NOMO-1 (cell line): ENCODE measurements around the gene MRRF.
"Not testable (repeated sequence)": the region's sequence is repeated elsewhere in the genome, so short reads cannot be mapped to it uniquely, and the experiment has no call there.

Experiments used
- DNase-seq, 2 experiments: peaks; one replicate each; lab custom pipeline; 2025; ENCODE audit not compliant: unreplicated experiment in 2 of 2; lab: John Stamatoyannopoulos, UW

MRRF gene

GRCh38 chr9:122349201-122349600 is 84.5 kb downstream of the MRRF start:
- no peak for DNase-seq

DNA sequence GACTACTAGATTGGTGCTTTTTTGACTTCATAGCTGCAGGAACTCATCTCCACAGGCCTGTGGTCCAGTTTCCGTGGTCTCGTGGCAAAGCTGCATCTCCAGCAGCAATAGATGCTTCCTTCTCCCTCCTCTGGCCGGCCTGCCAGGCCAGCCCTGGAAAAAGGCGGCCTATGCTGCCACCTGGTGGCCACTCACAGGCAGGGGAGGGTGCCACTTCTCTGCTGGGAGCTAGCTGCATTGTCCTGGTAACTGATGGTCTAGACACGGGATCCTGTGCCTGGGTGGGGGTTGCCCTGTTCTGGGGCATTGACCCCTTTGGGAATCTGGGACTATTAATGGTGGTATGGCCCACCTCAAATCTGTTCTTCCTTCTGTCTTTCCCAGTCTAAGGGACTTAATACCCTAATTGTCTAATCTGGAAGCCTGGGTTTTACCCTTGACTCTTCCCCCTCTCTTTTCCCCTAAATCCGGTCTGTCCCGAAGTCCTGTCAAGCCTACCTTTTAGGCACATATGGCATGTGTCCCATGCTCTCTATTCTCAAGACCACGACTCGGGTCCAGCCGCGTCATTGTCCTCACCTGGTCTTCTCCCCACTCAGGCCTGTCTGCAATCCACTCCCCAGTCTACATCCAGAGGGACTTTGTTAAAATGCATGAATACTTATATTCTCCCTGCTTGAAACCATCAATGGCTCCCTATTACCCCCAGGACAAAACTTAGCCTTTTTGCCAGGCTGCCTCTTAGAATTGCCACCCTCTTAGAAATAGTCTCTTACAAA is 86.1 kb downstream of the MRRF start:
- peak; percentile 55 to 79 for DNase-seq

GRCh38 chr9:122354536-122355199 is 90.0 kb downstream of the MRRF start:
- no peak for DNase-seq

DNA sequence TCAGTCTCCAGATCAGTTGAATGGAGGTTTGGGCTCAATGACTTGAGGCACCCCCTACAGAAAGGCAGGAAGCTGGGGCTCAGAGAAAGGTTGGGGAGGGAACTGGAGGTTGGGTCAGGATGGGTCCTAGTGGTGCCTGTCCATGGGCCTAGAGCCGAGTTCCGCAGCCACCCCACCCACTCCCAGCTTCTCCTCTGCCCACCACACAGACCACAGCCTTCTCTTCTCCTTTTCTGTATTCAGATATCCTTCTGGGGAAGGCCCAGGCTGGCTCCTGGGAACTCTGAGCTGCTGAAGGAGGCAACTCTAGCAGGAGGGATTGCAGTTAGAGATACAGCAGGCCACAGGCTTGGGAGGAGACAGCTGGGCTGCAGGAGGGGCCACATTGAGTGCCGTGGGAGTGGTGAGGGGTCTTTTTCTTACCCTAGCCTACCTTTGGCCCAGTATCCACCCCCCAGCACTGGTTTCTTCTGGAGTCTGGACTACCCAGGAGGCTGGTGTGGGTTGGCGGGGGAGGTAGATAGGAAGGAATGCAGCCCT is 90.7 kb downstream of the MRRF start:
- no peak for DNase-seq

- no peak for DNase-seq
Measured at GRCh38 chr9:122356627-122357026, 91.9 kb downstream of the MRRF start.

- no peak for DNase-seq
Measured at GRCh38 chr9:122360891-122361290, 96.2 kb downstream of the MRRF start.

GRCh38 chr9:122363131-122363530 is 98.4 kb downstream of the MRRF start:
- DNase-seq = not testable (repeated sequence)

GRCh38 chr9:122364117-122364782 is 99.6 kb downstream of the MRRF start:
- no peak for DNase-seq

- no peak for DNase-seq
Measured at GRCh38 chr9:122364783-122365150, 100.1 kb downstream of the MRRF start.

- no peak for DNase-seq
Measured at GRCh38 chr9:122366074-122366660, 101.5 kb downstream of the MRRF start.

DNA sequence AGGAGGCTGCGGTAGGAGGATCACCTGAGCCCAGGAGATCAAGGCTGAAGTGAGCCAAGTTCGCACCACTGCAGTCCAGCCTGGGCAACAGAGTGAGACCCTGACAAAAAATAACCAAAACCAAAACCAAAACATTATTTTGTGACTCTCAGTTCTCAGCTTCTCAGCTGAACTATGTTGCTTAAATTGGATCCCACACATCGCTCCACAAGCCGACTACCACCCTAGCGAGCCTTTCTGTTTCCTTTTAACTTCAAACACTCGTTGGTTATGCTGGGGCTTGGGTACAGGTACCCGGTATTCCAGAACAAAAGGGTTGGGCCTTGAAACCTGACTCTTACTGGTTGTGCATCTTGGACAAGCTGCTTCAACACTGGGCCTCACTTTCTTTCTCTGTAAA is 102.4 kb downstream of the MRRF start:
- DNase-seq = no peak

DNA sequence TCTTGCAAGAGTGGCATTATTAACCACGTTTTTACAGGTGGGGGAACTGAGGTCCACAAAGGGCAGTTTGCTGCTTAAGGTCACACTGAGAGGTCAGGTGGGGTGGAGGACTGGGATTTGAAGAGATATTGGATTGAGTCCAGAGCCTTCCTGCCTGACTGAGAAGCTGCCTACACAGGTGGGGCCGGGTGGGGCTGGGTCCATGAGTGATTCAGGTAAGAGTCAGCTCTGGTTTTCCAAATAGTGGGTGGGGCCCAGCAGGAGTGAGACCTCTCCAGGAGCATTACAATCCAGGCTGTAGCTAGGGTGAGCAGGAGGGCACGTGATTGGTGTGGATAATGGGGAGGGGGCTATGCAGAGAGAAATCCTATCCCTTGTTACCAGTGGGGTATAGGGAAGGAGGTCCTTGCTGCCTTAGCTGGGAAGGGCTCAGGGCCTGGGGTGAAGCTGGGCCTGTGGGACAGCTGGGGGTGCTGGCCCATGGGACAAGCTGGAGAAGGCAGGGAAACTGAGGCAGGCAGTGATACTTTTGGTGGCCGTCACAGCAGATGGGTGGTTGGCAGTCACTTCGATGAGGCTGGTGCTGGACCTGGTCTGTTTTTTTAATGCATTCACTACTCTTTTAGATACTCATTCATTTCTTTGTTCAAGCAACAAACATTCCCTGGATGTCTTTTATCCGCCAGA is 103.2 kb downstream of the MRRF start:
- DNase-seq = no peak

DNA sequence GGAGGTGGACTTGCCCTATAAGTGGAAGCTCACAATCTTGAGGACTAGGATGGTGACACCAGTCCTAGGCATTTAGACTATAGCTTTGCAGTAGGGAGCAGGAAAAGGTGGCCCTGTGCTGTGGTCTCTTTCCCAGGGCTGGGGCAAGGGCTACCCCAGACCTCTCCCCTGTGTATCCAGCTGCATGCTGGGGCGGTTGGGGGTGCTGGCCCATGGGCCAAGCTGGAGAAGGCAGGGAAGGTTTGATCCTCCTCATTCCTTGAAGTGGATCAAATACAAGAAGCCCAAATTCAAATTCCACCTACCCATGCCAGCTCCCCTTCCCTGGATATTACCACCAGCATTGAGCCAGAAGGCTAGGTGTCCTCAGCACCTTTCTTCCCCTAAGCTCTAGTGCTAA is 104.0 kb downstream of the MRRF start:
- no peak for DNase-seq

GRCh38 chr9:122370303-122370702 is 105.6 kb downstream of the MRRF start:
- peak; percentile 63 to 77 for DNase-seq

- DNase-seq = peak; percentile 58 to 78
Measured at GRCh38 chr9:122370869-122371755, 106.4 kb downstream of the MRRF start, which contains the start of gene PTGS1. PTGS1 (plus strand) TSS chr9:122371024; CDS start chr9:122371085, 61 bp downstream.

DNA sequence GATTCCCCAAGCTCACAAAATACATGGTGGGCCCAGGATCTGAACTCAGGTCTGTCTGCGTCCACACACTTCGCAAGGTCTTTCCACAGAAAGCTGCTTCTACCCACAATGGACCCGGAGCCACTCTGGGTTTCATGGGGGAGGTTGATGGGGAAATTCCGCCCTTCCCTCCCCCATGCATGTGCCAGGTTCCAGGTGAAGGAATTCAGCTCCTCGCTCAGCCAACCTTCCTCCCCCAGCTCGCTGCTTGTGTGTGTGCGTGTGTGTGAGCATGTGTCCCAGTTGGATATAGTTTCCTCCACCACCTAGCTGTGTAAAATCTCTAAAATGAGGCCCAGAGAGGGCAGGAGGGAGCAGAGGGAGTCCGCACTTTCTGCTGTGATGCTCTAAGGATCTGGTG is 107.2 kb downstream of the MRRF start:
- no peak for DNase-seq

GRCh38 chr9:122372856-122373845 is 108.5 kb downstream of the MRRF start:
- no peak for DNase-seq

GRCh38 chr9:122374885-122375420 is 110.3 kb downstream of the MRRF start:
- no peak for DNase-seq
